HL-60 (cell line): ENCODE measurements around the gene EFCAB6.

Source experiments
- POLR2AphosphoS5 ChIP-seq: IDR thresholded peaks from 2 replicates; pipeline ENCODE4 v1.6.1; 2012; ENCODE audit warnings: low read depth
- REST ChIP-seq: IDR thresholded peaks from 2 replicates; pipeline ENCODE4 v1.6.1; 2012; ENCODE audit warnings: low read depth; ENCODE audit not compliant: insufficient replicate concordance
- TF ChIP-seq, protein P1 (sequence below): IDR thresholded peaks from one replicate; pipeline ENCODE4 v1.5.1; 2011; ENCODE audit warnings: low read length, control low read depth, inconsistent platforms; ENCODE audit not compliant: insufficient read depth

DNA sequence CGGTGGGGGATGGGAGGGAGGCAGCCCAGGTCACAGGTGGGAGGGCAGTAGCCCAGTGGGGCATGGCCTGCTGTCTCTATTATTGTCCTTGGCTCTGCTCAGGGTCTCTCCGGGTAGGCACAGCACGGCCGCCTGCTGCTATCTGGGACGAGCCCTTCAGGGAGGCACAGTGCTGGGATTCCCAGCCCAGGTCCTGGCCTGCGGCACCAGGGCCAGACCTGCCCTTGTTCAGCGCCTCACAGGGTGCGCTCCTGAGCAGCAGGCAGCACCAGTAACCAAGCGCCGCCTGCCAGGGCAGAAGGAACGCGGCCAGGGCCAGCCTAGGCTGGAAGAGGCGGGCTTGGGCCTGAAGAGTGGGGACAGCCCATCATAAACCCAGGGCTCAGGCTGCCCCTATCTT, 249.3 kb downstream of the EFCAB6 start:
- TF ChIP-seq, protein P1, sequence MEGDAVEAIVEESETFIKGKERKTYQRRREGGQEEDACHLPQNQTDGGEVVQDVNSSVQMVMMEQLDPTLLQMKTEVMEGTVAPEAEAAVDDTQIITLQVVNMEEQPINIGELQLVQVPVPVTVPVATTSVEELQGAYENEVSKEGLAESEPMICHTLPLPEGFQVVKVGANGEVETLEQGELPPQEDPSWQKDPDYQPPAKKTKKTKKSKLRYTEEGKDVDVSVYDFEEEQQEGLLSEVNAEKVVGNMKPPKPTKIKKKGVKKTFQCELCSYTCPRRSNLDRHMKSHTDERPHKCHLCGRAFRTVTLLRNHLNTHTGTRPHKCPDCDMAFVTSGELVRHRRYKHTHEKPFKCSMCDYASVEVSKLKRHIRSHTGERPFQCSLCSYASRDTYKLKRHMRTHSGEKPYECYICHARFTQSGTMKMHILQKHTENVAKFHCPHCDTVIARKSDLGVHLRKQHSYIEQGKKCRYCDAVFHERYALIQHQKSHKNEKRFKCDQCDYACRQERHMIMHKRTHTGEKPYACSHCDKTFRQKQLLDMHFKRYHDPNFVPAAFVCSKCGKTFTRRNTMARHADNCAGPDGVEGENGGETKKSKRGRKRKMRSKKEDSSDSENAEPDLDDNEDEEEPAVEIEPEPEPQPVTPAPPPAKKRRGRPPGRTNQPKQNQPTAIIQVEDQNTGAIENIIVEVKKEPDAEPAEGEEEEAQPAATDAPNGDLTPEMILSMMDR, result no peak
- TF ChIP-seq REST, result no peak
- TF ChIP-seq POLR2AphosphoS5, result no peak
